ENCODE measurements around the gene PRAMEF13.
"Not testable (repeated sequence)": the region's sequence is repeated elsewhere in the genome, so short reads cannot be mapped to it uniquely, and the experiment has no call there.

PRAMEF13 gene

GRCh38 chr1:13171548-13171947, 29.7 kb downstream of the PRAMEF13 start, which contains the start of gene PRAMEF9:
Gene PRAMEF9, plus strand, starts transcription at chr1:13171848. Its CDS starts 3,433 bp downstream, at chr1:13175281.
- DNase-seq (ENCODE audit: low read depth), result not testable (repeated sequence)

GRCh38 chr1:13165531-13165930, 35.7 kb downstream of the PRAMEF13 start, which contains the start of gene HNRNPCL4:
Gene HNRNPCL4, minus strand, starts transcription at chr1:13165631. Its CDS starts 164 bp downstream, at chr1:13165467.
- not testable (repeated sequence) for DNase-seq (ENCODE audit: low read depth)

GRCh38 chr1:13155909-13156308, 45.3 kb downstream of the PRAMEF13 start, which contains the start of gene PRAMEF26:
Gene PRAMEF26, minus strand, starts transcription at chr1:13156009. Its CDS starts 2,914 bp downstream, at chr1:13153095.
- DNase-seq (ENCODE audit: low read depth), result not testable (repeated sequence)

All from ELR (cell line).